ENCODE data around the gene FAM237A. TPM values are rescaled to one million over a fixed set of nuclear protein-coding genes. Genes with fewer than 3 reads are reported as not detected.

The FAM237A gene
- total RNA-seq, 2 donors from 2014 or later = not detected

Other genes starting within 250 kb of the FAM237A start
- gene ADAM23, start 199.0 kb upstream of the FAM237A start, total RNA-seq = 1 to 10 TPM; 2.2 to 3.3 TPM
- not detected for gene DYTN, start 75.9 kb downstream of the FAM237A start, total RNA-seq
- gene MDH1B, start 122.8 kb downstream of the FAM237A start, total RNA-seq = 1 to 10 TPM in 1 of 2 donors, under 1 TPM in 1; 0.56 to 1.1 TPM
- 10 to 100 TPM; 24.3 to 40.1 TPM for gene FASTKD2, start 123.1 kb downstream of the FAM237A start, total RNA-seq